ENCODE measurements around the gene DFFB. TPM values are rescaled to one million over a fixed set of nuclear protein-coding genes. Genes with fewer than 3 reads are reported as not detected.

The DFFB gene
- polyA plus RNA-seq, 6 donors from 2014 or later, result 2.7 to 10.2 (median 7.3) TPM

GRCh38 chr1:3896396-3897000, 39.2 kb downstream of the DFFB start:
- H3K4me3 Mint-ChIP-seq, result peak overlapping the region in 2 of 8 donors; percentile 42 to 71
- ATAC-seq (ENCODE audit: low read depth in 2 of 2) (no peak), DNase-seq (no peak)
- H3K27ac Mint-ChIP-seq, result peak overlapping the region in 1 of 6 donors; percentile 26
- no peaks in the 10 kb centered on the region for H3K27me3 Mint-ChIP-seq
- H3K4me1 Mint-ChIP-seq, result peaks cover 31 to 49% (median 46%) of the 10 kb centered on the region in 3 donors
- H3K9me3 Mint-ChIP-seq, result peaks cover 3 to 19% (median 16%) of the 10 kb centered on the region in 7 donors
- peaks cover 8 to 11% of the 10 kb centered on the region in 2 donors for H3K36me3 Mint-ChIP-seq

DNA sequence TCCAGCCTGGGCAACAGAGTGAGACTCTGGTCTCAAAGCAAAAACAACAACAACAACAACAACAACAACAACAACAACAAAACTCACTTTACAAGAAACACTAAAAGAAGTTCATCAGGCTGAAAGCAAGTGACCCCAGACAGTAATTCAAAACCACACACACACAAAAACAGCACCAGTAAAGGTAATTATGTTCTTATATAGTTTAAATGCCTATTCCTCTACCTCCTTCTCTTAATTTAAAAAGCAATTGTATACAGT, 41.1 kb downstream of the DFFB start:
- H3K36me3 Mint-ChIP-seq, result peaks cover 8 to 11% of the 10 kb centered on the region in 2 donors
- peak overlapping the region in 3 of 6 donors; percentile 27 to 96 (median 68) for H3K27ac Mint-ChIP-seq
- no peak for ATAC-seq (ENCODE audit: low read depth in 2 of 2)
- H3K4me1 Mint-ChIP-seq, result peaks cover 23 to 41% (median 40%) of the 10 kb centered on the region in 3 donors
- H3K4me3 Mint-ChIP-seq, result peak overlapping the region in 6 of 8 donors; percentile 9 to 98 (median 82)
- peaks cover 3 to 19% (median 16%) of the 10 kb centered on the region in 7 donors for H3K9me3 Mint-ChIP-seq
- no peaks in the 10 kb centered on the region for H3K27me3 Mint-ChIP-seq
- no peak for DNase-seq

DNA sequence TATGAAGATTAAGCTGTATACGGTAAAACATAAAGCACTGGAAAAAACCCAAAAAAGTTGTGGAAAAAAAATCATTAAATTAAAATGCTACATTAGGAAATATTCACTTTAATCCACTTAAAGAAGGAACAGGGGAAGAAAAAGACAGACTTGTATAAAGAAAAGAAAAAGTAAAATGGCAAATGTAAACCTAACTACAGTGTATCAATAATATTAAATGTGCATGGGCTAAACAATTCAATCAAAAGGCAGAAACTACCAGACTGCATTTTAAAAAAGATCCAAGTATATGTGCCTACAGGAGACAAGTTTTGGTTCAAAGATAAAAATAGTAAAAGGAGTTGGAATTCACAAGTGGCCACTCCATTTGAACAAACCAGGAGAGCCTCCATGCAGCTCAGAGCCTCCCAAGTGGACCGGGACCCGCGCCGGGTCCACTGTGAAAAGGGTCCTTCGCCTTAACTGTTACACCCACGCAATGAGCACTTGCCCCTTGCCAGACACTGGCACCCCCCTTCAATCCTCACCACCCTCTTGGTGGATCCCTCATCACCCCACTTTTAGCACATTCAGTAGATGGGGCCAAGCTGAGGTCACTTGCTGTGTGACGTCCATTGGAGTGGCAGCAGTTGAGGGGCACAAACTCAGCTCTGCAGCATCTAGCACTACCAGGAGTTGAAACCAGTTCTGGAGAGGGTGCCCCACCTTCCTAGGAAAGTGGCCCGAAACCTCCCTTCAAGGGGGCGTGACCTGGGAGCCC, 41.9 kb downstream of the DFFB start:
- peak overlapping the region; percentile 69 to 99 (median 92) for H3K27ac Mint-ChIP-seq
- peak overlapping the region; percentile 89 to 99 (median 96) for H3K4me3 Mint-ChIP-seq
- ATAC-seq (ENCODE audit: low read depth in 2 of 2), result no peak
- peaks cover 8 to 11% of the 10 kb centered on the region in 2 donors for H3K36me3 Mint-ChIP-seq
- H3K4me1 Mint-ChIP-seq, result peaks cover 23 to 36% (median 36%) of the 10 kb centered on the region in 3 donors
- no peak for DNase-seq
- H3K27me3 Mint-ChIP-seq, result no peaks in the 10 kb centered on the region
- peaks cover 3 to 19% (median 16%) of the 10 kb centered on the region in 7 donors for H3K9me3 Mint-ChIP-seq

GRCh38 chr1:3899754-3900149, 42.5 kb downstream of the DFFB start:
- Mint-ChIP-seq H3K36me3 (peaks cover 8 to 11% of the 10 kb centered on the region in 2 donors), H3K27ac (peak overlapping the region in 5 of 6 donors; percentile 96 to 99 (median 98))

DNA sequence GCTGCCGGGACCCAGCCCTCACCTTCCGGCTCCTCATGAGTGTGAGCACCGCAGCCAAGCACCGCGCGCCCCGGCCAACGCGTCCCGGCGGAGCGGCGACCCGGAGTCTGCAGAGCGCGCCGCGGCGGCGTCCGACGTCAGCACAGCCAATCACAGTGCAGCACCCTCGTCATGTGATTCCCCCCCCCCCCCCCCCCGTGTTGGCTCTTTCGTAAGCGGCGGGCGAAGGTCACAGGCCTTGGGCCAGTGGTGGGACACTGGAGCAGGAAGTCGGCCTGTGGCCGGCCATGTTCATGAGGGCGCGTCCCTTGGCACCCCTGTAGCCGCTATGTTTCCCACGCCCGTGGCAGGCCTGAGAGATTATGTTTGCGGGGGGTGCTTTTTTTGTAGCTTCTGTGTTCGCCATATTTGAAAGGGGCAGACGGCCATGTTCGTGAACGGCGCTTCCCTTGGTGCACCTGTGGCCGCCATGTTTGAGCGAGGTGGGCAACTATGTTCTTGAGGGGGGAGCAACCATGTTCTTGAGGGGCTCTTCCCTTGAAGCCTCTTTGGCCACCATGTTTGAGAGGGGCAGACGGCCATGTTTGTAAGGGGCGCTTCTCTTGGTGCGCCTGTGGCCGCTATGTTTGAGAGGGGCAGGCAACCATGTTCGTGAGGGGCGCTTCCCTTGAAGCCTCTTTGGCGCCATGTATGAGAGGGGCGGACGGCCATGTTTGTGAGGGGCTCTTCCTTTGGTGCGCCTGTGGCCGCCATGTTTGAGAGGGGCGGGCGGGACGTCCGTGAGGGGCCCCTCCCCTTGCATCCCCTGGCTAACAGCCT, 43.1 kb downstream of the DFFB start, which contains the start of gene C1orf174:
Gene C1orf174 (minus strand): TSS at position 123 of the 819 bp plus-strand sequence. CDS start 86 bp downstream, at position 37.
- Mint-ChIP-seq H3K27ac (peak within 1 kb of the TSS; percentile 96 to 99 (median 98)), H3K4me1 (peaks cover 23 to 36% (median 33%) of the 10 kb centered on the region in 3 donors), H3K36me3 (peaks cover 8 to 11% of the 10 kb centered on the region in 2 donors), H3K4me3 (peak within 1 kb of the TSS; percentile 89 to 99 (median 96)), H3K27me3 (no peaks in the 10 kb centered on the region), H3K9me3 (peaks cover 3 to 19% (median 16%) of the 10 kb centered on the region in 7 donors)
- DNase-seq (peak; percentile 96), ATAC-seq (ENCODE audit: low read depth in 2 of 2) (peak; percentile 82 to 85)

More at GRCh38 chr1:3899754-3900149, 42.5 kb downstream of the DFFB start:
- peak overlapping the region; percentile 89 to 99 (median 96) for H3K4me3 Mint-ChIP-seq
- peaks cover 23 to 36% (median 36%) of the 10 kb centered on the region in 3 donors for H3K4me1 Mint-ChIP-seq
- no peaks in the 10 kb centered on the region for H3K27me3 Mint-ChIP-seq
- H3K9me3 Mint-ChIP-seq, result peaks cover 3 to 19% (median 16%) of the 10 kb centered on the region in 7 donors
- no peak for ATAC-seq (ENCODE audit: low read depth in 2 of 2)
- no peak for DNase-seq

DNA sequence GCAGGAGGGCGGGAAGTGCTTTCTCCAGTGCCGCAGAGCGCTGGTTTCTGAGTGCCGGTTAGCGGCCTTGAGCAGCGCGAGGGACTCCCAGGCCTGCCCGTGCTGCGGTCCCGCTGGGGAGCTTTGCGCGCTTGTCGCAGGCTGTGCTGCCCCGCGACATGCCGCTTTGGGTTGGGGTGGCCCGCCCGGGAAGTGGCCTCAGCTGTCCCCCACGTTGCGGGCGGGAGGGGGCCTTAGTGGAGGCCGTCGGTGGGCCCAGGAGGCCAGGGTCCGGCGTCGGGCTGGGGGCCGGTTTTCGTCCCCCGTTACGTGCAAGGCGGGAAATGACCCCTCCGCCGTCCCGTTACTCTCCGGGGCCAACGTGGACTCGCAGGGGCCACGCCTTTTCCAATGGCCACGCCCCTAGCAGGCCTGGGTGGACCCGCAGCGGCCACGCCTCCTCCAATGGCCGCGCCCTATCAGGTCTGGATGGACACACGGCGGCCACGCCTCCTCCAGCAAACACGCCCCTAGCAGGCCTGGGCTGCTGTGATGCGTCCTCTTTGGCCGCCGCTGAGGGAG, 43.8 kb downstream of the DFFB start:
- Mint-ChIP-seq H3K4me1 (peaks cover 23 to 31% (median 31%) of the 10 kb centered on the region in 3 donors), H3K4me3 (peak overlapping the region; percentile 89 to 99 (median 96)), H3K9me3 (peaks cover 3 to 19% (median 16%) of the 10 kb centered on the region in 7 donors), H3K27me3 (no peaks in the 10 kb centered on the region), H3K36me3 (peaks cover 8 to 11% of the 10 kb centered on the region in 2 donors), H3K27ac (peak overlapping the region; percentile 96 to 99 (median 98))
- ATAC-seq (ENCODE audit: low read depth in 2 of 2) (peak; percentile 17), DNase-seq (peak; percentile 82)

GRCh38 chr1:3902111-3902511, 44.8 kb downstream of the DFFB start:
- Mint-ChIP-seq H3K36me3 (peaks cover 4 to 6% of the 10 kb centered on the region in 2 donors), H3K9me3 (peaks cover 3 to 18% (median 14%) of the 10 kb centered on the region in 7 donors), H3K4me1 (peaks cover 18 to 25% (median 25%) of the 10 kb centered on the region in 3 donors), H3K27me3 (no peaks in the 10 kb centered on the region), H3K27ac (peak overlapping the region in 3 of 6 donors; percentile 22 to 64 (median 54)), H3K4me3 (peak overlapping the region; percentile 80 to 99 (median 96))
- ATAC-seq (ENCODE audit: low read depth in 2 of 2) (no peak), DNase-seq (no peak)

GRCh38 chr1:3902571-3903091, 45.4 kb downstream of the DFFB start:
- Mint-ChIP-seq H3K36me3 (peaks cover 0 to under 1% of the 10 kb centered on the region in 2 donors), H3K27me3 (no peaks in the 10 kb centered on the region), H3K9me3 (peaks cover 0 to 12% (median 9%) of the 10 kb centered on the region in 7 donors), H3K4me3 (peak overlapping the region in 6 of 8 donors; percentile 59 to 98 (median 91)), H3K27ac (peak overlapping the region in 2 of 6 donors; percentile 47 to 49), H3K4me1 (peaks cover 14 to 23% (median 22%) of the 10 kb centered on the region in 3 donors)
- ATAC-seq (ENCODE audit: low read depth in 2 of 2), result no peak
- no peak for DNase-seq

GRCh38 chr1:3903141-3904005, 46.1 kb downstream of the DFFB start:
- peaks cover 0 to 5% (median 2%) of the 10 kb centered on the region in 7 donors for H3K9me3 Mint-ChIP-seq
- peak overlapping the region in 5 of 8 donors; percentile 1 to 89 (median 51) for H3K4me3 Mint-ChIP-seq
- peaks cover 14 to 21% (median 16%) of the 10 kb centered on the region in 3 donors for H3K4me1 Mint-ChIP-seq
- peak overlapping the region in 3 of 6 donors; percentile 48 to 62 (median 56) for H3K27ac Mint-ChIP-seq
- no peaks in the 10 kb centered on the region for H3K36me3 Mint-ChIP-seq
- no peak for ATAC-seq (ENCODE audit: low read depth in 2 of 2)
- DNase-seq, result no peak
- H3K27me3 Mint-ChIP-seq, result peaks cover 0 to 4% (median 0%) of the 10 kb centered on the region in 3 donors

- H3K27ac Mint-ChIP-seq, result peak overlapping the region in 2 of 6 donors; percentile 48 to 56
- no peak for DNase-seq
- H3K4me1 Mint-ChIP-seq, result peaks cover 9 to 12% (median 10%) of the 10 kb centered on the region in 3 donors
- H3K36me3 Mint-ChIP-seq, result no peaks in the 10 kb centered on the region
- peak overlapping the region in 2 of 8 donors; percentile 51 to 89 for H3K4me3 Mint-ChIP-seq
- peaks cover 0 to 7% (median 0%) of the 10 kb centered on the region in 3 donors for H3K27me3 Mint-ChIP-seq
- H3K9me3 Mint-ChIP-seq, result peaks cover 0 to 1% (median 0%) of the 10 kb centered on the region in 7 donors
- no peak for ATAC-seq (ENCODE audit: low read depth in 2 of 2)
These were observed 46.9 kb downstream of the DFFB start for GRCh38 chr1:3904006-3904842.

DNA sequence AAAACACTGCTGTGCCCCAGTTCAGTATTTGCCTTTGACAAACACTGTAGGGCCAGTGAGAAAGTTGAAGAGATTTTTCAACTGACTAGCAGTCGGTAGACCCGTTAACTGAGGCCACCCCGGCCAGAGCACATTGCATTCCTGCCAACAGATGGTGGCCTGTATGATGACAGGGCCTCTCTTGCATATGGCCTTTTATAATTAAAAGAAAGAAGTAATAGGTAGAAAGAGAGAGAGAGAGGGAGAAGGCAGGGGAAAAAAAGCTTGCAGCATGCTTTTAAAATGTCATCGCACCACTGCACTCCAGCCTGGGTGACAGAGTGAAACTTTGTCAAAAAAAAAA, 47.5 kb downstream of the DFFB start:
- H3K9me3 Mint-ChIP-seq, result peaks cover 0 to 1% (median 0%) of the 10 kb centered on the region in 7 donors
- H3K36me3 Mint-ChIP-seq, result no peaks in the 10 kb centered on the region
- H3K4me3 Mint-ChIP-seq, result peak overlapping the region in 1 of 8 donors; percentile 30
- ATAC-seq (ENCODE audit: low read depth in 2 of 2) (no peak), DNase-seq (no peak)
- H3K27me3 Mint-ChIP-seq, result peaks cover 0 to 10% (median 2%) of the 10 kb centered on the region in 3 donors
- H3K27ac Mint-ChIP-seq, result no peak overlapping the region
- peaks cover 8 to 12% (median 10%) of the 10 kb centered on the region in 3 donors for H3K4me1 Mint-ChIP-seq
